MM.1S (cell line): Measurements from ENCODE around the gene ORC5.

Experiments
- CTCF ChIP-seq: fragments of 300-600 bp; sonication (generic); IDR thresholded peaks from 2 replicates; pipeline ENCODE4 v1.5.1; 2016; ENCODE audit warnings: antibody characterized with exemption, low read length, mixed read lengths
- EZH2 ChIP-seq: fragments of 300-600 bp; sonication (generic); optimal IDR thresholded peaks from 2 replicates; pipeline ENCODE3; 2017; ENCODE audit warnings: low read depth, mild to moderate bottlenecking, antibody characterized with exemption, low read length, mixed read lengths
- EZH2phosphoT487 ChIP-seq: fragments of 300-600 bp; sonication (generic); IDR thresholded peaks from 2 replicates; pipeline ENCODE4 v1.6.1; 2018; ENCODE audit warnings: antibody characterized with exemption, low read length

GRCh38 chr7:104255194-104255593 lies 47.4 kb upstream of the ORC5 start:
- TF ChIP-seq EZH2phosphoT487 (no peak), CTCF (no peak), EZH2 (no peak)
